NCI-H460 (cell line): ENCODE results near the gene LDLRAD4. TPM values are rescaled to one million over a fixed set of nuclear protein-coding genes. Genes with fewer than 3 reads are reported as not detected.

Experiments used
- DNase-seq: peaks from one replicate; pipeline ENCODE4 v3.0.0-alpha.2; 2016; ENCODE audit warnings: low read depth; ENCODE audit errors: extremely low read depth
- total RNA-seq: library from RNA; depleted of rRNA; stranded (reverse); fragments of >200 nt; shearing (Covaris generic); gene quantifications from 2 replicates; pipeline ENCODE4 v1.2.3, GENCODE V29; 2014

Gene LDLRAD4
- total RNA-seq, 1 experiment from 2014 or later, result not detected

DNA sequence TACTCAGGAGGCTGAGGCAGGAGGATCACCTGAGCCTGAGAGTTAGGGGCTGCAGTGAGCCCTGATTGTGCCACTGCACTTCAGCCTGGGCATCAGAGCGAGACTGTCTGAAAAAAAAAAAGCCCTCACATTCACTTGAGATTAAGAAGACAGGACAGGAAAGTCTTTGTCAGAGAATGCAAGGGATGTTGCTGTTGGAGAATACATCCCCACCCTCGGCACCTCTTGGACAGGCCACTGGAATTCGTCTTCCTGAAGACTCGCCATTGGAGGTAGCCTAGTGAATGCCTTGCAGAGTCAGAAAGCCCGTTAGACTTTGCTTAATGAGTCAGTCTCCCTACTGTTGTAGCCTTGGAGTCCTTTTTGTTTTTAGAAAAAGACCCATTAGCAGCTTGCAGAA lies 302.2 kb downstream of the LDLRAD4 start:
- no peak for DNase-seq

DNA sequence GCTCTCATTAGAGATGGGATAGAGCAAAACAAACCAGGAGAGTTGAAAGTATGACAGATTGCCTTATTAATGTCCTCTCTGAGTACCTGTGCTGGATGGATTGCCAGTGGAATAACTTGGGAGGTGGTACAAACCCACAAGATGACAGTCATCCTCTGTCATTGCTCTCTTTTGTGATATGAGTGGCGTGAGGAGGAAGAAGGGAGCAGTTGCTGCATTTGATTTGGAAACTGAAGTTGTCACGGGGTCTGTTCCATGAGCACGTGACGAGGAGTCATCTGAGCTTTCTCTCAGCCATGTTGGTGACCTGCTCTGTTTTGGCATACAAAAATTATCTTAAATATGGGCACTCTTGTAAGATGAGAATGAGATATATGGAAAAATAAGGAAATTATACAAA lies 302.9 kb downstream of the LDLRAD4 start:
- no peak for DNase-seq

DNA sequence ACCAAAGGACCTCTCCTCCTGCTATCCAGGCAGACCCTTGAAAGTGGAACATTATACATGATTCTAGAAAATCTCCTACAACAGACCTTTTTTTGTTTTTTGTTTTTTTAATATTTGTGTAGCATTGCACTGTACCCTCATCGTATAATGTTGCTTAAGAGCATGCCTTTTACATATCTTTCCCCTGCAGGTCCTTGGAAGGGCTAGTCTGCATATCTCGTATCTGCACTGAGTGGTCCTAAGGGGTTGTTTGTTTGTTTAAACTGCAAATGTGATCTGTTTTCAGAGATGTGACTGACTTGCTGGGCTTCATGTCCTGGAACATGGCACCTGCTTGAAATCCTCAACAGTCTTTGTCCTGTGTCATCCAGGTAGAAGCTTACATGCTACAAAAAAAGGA lies 303.7 kb downstream of the LDLRAD4 start:
- no peak for DNase-seq

DNA sequence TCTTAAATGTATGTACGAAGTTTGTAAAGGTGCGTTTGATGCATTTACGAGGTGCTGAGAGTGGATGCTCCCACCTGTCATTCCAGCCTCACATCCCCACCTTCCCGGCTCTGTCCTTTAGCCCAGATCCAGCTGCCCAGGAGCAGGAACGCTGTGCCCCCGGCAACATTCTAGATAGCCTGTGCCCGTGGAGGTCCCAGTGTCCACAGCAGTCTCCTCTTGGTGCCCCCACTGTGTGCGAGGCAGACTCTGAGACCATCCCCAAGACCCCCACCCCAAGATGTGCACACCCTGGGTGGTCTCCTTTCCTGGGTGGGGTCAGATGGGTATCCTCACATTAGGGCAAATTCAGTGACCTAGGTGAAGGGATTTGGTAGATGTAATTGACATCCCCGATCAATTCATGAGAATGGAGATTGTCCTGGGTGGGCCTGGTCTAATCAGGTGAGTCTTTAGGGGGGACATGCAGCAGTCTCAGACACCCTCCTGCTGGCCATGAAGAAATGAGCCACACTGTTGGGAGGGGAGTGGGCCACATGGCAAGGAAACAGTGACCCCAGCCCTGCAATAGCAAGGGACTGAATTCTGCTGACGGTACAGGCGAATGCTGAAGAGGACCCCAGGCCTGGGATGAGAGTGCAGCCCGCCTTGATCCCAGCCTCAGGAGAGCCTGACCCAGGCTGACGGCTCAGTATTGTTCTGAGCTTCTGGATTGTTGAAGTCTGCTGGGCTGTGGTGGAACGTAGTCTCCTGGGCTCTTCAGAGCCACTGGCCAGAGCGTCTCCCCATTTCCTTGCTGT lies 304.5 kb downstream of the LDLRAD4 start:
- no peak for DNase-seq

DNA sequence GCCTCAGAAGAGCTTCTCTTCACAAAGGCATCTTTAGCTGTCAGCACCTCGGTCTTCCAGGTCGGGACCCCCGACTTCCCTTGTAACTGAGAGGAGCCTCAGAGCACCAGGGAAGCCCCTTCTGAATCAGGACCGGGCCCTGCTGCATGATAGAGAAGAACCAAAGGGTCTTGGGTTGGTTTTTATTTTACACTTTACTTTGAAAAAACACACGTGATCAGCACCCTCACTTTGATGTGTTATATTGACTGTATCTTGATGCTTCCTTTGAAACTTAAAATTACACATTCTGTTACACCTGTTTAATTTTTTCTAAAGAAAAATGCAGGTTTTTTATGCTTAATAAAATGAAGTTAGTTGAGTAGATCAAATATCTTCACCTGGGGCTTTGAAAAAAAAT lies 305.5 kb downstream of the LDLRAD4 start:
- no peak for DNase-seq

DNA sequence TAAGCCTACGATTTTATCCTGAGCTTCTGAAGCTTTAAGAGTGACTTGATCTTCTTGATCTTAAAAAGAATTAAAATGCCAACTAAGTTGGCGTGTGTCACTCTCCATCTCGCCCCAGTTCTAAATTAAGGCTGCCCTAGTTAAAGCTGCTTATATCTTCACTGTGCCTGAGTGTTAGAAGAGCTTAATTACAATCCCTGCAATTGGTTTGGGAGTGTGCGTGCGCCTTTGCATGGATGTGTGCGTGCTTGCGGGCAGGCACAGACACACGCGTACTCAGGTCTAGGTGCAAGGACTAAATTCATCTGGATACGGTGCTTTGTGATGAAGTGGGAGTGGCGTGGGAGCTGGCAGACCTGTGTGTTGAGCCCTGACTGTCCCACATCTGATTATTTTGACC lies 306.3 kb downstream of the LDLRAD4 start:
- DNase-seq, result no peak

DNA sequence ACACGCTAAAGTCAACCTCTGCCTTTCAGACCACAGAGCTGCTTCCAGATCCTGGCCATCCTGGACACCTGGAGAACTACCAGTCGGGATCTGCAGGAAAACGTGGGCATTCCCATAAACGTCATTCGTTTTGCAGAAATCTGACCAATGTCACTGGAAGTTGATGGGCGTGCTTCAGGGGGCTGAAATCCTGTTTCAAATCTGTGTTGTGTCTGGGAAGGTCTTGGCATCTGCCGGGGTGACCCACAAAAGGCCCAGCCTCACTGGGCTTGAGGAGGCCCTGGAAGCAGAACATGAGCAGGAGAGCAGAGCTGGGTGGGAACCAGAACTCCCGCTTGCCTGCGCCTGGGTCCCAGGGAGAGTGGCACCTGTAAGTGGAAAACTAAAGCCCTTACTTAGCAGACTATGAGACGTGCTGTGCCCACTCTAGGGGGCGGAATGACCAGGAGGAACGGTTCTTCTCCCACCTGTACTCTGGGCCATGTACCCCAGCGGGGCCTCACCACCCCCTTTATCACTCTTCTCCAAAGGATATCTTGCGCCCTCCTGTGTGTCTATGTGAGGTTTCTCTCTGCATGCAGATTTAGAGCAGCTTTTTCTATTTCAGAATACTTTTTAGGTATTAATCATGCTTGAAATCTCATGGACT lies 306.9 kb downstream of the LDLRAD4 start:
- no peak for DNase-seq

DNA sequence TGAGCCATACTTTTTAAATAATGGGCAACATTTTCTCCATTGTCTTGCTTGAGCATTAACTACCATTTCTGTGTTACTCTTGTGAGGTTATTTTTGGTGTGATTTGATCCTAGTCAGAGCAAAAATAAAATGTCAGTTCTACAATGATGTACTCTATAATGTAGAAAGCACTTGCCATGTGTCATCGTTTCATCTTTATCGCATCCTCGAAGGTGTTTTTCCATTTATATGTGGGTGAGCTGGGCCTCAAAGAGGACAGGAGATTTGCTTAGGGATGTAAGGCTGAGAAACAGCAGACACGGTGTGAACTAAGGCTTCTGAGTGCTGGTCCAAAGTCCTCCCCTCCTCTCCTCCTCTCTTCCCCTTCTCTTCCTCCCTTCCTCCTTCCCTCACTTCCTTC lies 308.0 kb downstream of the LDLRAD4 start:
- no peak for DNase-seq

DNA sequence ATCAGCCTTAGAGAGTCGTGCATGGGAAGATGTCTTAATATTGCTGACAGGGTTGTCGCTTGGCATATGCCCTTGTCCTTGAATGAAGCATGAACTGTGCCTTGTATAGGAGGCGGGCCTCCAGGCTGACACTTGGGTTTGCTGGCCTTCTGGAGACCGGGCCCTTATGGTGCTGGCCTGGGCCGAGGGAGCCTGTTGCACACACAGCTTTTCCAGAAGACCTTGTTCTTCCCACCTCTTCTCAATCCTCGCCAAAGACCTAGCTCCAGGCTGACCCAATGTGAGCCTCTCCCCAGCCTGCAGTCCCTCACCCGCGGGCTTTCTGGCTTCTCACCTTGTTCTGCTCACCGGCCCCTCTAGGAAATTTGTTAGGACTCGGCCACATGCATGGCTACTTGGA lies 308.7 kb downstream of the LDLRAD4 start:
- DNase-seq, result no peak

DNA sequence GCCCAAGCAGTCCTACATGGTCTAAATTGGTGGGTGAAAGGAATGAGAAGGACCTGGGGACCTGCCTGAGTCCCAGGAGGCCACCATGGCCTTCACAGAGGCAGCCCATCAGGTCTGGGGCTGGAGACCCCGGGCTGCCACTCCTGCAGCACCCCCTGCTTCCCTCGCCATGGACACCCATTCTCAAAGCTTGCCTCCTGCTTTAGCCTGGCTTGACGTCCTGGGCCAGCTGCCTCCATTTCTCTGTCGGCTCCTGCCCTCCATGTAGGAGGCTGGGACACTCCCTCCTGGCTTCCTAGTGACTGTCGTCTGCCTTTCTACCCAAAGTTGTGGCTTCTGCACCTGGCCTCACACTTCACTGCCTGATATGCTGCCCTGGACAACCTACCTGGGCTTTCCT lies 309.2 kb downstream of the LDLRAD4 start:
- no peak for DNase-seq

DNA sequence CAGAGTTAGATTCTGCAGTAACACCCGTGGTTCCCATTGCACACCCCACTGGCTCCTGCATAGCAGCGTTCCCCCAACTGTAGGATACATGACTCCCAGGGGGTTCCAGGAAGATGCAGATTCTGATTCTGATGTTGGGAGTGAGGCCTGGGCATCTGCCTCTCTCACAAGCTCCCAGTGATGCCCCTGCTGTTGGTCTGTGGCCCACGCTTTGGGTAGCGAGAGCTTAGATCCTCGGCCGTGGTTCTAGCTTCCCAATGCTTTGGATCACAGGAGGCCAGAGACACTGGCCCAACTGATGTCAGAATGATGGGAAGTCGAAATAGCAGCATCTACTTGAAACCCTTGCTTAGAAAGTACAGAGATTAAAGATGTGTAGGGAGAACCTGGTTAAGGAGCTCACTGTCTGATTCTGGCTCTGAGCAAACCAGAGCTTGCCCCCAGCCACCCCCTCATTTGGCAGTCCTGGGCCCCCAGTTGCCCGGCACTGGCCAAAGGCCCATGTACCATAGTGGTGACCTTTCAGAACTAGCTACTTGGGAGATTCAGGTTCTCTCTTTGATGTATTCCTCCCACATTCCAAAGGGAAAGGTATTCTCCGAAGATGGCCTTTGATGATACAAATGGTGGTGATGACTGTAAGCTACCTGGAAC lies 310.3 kb downstream of the LDLRAD4 start:
- no peak for DNase-seq

DNA sequence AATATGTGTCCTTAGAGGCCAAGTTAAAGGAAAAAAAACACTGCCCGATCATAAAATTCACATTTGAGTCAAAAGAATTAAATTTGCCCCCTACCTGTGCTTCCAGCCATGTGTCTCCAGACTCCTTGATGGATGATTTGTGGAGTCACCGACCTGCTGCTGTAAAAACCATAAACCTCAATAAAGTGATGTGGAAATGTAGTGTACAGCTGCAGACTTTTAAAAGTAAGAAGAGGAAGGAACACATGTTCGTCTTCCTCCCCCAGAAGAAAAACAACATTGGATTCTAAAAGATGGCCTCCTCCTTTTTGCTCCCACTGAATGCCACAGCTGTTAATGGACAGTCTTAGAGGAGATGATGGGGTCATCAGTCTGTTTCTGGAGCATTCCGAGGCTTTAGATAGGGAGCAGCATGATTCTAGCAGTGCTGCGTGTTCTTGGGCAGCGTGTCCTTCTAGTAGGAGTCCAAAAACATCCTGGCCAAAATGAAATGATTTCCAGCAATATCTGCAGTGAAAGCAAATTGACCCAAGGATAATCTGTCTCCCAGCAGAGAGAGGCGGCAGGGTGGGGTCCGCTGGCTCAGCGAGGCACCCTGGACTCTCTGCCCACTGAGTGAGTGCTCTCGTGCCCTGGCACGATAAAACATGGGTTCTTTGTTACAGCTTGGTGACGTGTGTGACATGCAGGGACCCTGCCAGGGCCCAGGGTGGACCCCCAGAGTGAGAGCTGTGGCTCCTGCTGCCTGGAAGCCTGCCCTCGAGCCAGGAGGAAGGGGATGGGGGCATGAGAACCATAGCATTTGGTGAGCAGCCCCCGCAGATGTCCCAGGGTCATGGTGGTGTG lies 311.7 kb downstream of the LDLRAD4 start:
- no peak for DNase-seq

DNA sequence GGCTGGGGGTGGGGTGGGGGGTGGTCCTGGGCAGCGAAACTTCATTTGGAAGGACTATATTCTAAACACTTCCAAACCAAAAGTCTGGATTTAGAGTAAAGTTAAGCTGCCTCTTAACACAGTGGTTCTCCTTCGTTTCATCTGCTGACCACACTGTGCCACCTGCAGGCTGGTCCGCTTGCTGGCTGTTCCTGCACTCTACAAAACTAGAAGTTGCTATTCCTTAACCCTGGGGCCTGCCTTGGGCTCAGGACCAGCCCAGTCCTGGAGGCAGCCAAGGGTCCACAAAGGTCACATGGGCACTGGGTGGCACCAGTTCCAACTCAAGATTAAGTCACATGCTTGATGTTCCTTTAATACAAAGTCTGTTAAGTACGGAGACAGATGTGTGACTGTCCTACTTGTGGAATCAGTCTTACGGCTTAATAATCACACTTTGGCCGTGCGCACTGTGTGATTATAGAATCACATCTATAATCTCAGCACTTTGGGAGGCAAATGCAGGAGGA lies 312.4 kb downstream of the LDLRAD4 start:
- peak; percentile 3 for DNase-seq

DNA sequence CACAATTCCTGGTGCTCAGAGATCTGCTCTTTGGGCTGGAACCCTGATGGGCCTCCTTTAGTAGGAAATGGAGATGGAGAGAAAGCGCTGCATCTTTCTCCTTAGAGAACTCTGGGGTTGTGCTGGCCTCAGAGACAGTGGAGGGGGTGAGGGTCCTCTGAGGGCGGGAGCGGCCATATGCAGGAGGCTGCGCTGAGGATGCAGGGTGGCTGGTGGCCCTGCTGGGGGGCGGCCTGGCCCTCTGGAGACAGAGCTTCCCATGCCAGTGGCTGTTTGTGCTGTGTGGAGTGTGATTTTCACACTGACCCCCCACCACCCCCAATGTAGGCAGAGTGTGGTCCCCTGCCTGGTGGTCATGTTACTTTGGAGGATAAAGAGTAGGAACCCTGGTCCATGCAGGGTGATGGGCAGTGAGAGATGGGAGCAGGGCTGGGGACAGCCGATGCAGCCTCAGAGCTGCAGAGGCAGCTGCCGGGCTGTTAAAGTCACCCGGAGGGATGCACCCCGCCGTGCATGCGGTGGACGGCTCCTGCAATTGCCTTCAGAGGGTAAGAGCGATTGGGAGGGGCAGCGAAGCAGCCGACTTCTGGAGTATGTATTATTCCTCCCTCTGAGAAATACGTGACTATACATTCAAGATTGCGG lies 313.2 kb downstream of the LDLRAD4 start:
- no peak for DNase-seq

DNA sequence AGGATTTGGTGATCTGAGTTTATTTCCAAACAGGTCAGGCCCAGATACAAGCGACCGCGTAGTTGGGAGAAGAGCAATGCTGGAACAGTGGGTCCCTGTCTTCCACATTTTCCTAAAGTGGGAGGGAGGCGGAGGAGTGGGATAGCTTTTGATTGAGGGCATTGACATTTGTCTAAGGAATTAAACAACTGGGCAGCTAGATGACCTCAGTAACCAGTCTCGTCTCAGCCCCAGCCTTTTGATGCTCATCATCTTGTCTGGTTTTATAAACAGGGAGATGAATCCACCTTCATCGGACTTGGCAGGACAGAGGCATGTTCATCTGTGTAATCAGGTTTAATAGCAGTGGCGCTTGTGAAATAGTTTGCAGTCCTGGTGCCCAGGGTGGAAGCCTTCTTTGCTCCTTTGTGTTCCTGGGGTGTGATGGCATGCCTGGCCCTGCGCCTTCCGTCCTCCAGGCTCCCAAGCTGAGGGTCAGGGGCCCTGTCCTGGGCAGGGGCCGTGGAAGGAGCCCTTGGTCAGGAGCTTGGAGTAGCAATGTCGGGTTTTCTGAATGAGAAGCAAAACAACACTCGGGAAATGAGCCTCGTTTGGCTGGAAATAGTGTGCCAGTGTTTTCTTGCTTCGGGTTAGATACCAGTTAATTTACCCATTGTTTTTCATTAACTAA lies 314.0 kb downstream of the LDLRAD4 start:
- no peak for DNase-seq

DNA sequence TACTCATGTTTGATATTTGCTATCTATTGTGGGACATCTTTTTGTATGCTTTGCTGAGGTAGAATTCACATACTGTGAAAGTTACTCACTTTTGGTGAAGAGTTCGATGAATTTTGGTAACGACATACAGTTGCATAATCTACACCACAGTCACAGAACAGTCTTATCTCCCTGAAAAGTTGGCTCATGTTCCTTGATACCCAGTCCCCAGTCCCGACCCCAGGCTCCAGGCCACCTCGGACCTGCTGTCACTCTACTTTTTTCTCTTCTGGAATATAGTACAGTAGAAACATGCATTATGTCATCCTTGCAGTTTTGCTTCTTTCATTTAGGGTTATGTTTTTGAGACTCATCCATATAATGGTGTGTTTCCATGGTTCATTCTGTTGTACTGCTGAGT lies 316.1 kb downstream of the LDLRAD4 start:
- no peak for DNase-seq

DNA sequence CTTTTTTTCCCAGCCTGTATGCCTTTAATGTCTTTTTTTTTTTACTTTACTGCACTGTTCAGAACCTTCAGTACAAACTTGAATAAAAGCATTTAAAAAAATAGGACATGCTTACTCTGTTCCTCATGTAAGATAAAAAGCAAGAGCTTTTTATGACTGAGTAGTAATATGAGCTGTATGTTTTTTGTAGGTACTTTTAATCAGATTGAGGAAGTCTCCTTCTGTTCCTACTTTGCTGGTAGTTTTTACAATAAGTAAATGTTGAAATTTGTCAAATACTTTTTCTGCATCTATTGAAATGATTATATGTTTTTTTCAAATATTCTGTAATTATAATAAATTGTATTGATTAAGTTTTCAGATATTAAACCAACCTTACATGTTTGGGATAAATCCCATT lies 318.0 kb downstream of the LDLRAD4 start:
- DNase-seq, result no peak

DNA sequence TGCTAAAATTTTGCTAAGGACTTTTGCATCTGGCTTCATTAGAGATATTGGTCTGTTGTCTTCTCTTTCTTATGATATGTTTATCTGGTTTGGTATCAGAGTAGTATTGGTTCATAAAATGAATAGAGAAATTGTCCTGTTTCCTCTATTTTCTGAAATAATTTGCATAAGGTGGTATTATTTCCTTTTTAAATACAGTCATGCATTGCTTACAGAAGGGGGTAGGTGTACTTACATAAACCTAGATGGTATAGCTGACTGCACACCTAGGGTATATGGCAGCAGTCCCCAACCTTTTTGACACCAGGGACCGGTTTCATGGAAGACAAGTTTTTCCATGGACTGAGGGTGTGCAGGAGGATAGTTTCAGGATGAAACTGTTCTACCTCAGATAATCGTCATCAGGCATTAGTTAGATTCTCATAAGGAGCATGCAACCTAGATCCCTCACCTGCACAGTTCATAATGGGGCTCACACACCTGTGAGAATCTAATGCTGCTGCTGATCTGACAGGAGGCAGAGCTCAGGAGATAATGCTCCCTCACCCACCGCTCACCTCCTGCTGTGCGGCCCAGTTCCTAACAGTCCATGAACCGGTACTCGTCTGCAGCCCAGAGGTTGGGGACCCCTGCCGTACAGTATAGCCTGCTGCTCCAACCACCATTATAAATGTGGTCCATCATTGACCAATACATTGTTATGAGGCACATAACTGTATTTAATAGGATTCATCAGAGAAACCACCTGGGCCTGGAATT lies 318.6 kb downstream of the LDLRAD4 start:
- DNase-seq, result no peak

DNA sequence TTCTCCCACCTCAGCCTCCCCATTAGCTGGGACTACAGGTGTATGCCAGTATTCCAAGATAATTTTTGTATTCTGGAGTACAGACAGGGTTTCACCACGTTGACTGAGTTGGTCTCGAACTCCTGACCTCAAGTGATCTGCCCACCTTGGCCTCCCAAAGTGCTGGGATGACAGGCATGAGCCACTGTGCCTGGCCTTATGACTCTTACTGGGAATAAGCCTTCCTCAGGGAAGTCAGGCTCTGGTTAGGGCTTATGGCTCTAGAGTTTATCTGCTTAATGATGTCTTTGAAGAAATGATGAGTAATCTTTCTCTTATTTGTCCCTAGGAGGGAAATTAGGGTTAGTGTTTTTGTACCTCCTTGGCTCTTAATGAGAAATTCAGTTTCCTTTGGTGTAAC lies 320.1 kb downstream of the LDLRAD4 start:
- no peak for DNase-seq
